HG02571 (cell line): ENCODE measurements around the gene MAPK8IP2.
"Not testable (repeated sequence)": the region's sequence is repeated elsewhere in the genome, so short reads cannot be mapped to it uniquely, and the experiment has no call there.

Experiments
- ATAC-seq: cut with Tn5 transposase; IDR thresholded peaks from one replicate; pipeline ENCODE4 v1.9.1; 2021; ENCODE audit warnings: mild to moderate bottlenecking, moderate library complexity; ENCODE audit not compliant: unreplicated experiment

The MAPK8IP2 gene

GRCh38 chr22:50612528-50613221 is 12.1 kb downstream of the MAPK8IP2 start:
- no peak for ATAC-seq

GRCh38 chr22:50613291-50613981 is 12.8 kb downstream of the MAPK8IP2 start:
- ATAC-seq, result no peak

- ATAC-seq, result not testable (repeated sequence)
Measured at GRCh38 chr22:50614296-50614695, 13.7 kb downstream of the MAPK8IP2 start.

GRCh38 chr22:50620593-50621355 is 20.2 kb downstream of the MAPK8IP2 start:
- peak; percentile 56 for ATAC-seq

- ATAC-seq, result no peak
Measured at GRCh38 chr22:50621356-50621880, 20.8 kb downstream of the MAPK8IP2 start.

- no peak for ATAC-seq
Measured at GRCh38 chr22:50621948-50622722, 21.5 kb downstream of the MAPK8IP2 start.

GRCh38 chr22:50622723-50623327 is 22.2 kb downstream of the MAPK8IP2 start:
- ATAC-seq, result no peak

GRCh38 chr22:50624347-50625130 is 23.9 kb downstream of the MAPK8IP2 start:
- ATAC-seq, result no peak

- ATAC-seq, result no peak
Measured at GRCh38 chr22:50625131-50625567, 24.6 kb downstream of the MAPK8IP2 start.

GRCh38 chr22:50625568-50626313 is 25.1 kb downstream of the MAPK8IP2 start:
- no peak for ATAC-seq

GRCh38 chr22:50626314-50626849 is 25.8 kb downstream of the MAPK8IP2 start:
- ATAC-seq, result no peak

- no peak for ATAC-seq
Measured at GRCh38 chr22:50626850-50627641, 26.5 kb downstream of the MAPK8IP2 start.

GRCh38 chr22:50627642-50628542 is 27.3 kb downstream of the MAPK8IP2 start, which contains the start of gene ARSA:
Gene ARSA (minus strand): TSS chr22:50628152. CDS start chr22:50627779, 373 bp downstream.
- peak; percentile 75 for ATAC-seq

- no peak for ATAC-seq
Measured at GRCh38 chr22:50628543-50629134, 28.0 kb downstream of the MAPK8IP2 start.

GRCh38 chr22:50630376-50630775 is 29.8 kb downstream of the MAPK8IP2 start:
- no peak for ATAC-seq

- ATAC-seq, result no peak
Measured at GRCh38 chr22:50633086-50633485, 32.5 kb downstream of the MAPK8IP2 start.
